Kidney epithelial cell (primary cell): ENCODE data around the gene RTF2. TPM values are rescaled to one million over a fixed set of nuclear protein-coding genes. Genes with fewer than 3 reads are reported as not detected.

Experiments
- DNase-seq: peaks from one replicate; pipeline ENCODE4 v3.0.0-alpha.2; 2010; ENCODE audit warnings: low read depth
- H3K27me3 ChIP-seq: 2 replicates; pipeline ENCODE4 v1.6.0; 2011; ENCODE audit warnings: low read length; ENCODE audit not compliant: control insufficient read depth, insufficient read depth
- H3K36me3 ChIP-seq: 2 replicates; pipeline ENCODE4 v1.5.1; 2011; ENCODE audit warnings: low read length; ENCODE audit not compliant: control insufficient read depth, insufficient read depth
- H3K4me3 ChIP-seq: 2 replicates; pipeline ENCODE4 v1.5.1; 2011; ENCODE audit warnings: low read depth, mild to moderate bottlenecking, control low read depth, low read length
- CTCF ChIP-seq: IDR thresholded peaks from 2 replicates; pipeline ENCODE4 v1.5.1; 2011; ENCODE audit warnings: mild to moderate bottlenecking, moderate library complexity, low read length, control low read depth, inconsistent platforms; ENCODE audit not compliant: insufficient read depth, poor library complexity, severe bottlenecking
- total RNA-seq: library from RNA; depleted of rRNA; stranded (reverse); fragments of >200 nt; gene quantifications from 2 replicates; pipeline ENCODE4 v1.2.3, GENCODE V29; 2015

Gene RTF2
- total RNA-seq, 1 donor from 2014 or later = 68.5 TPM

GRCh38 chr20:56423211-56423610 is 45.2 kb upstream of the RTF2 start:
- DNase-seq = no peak
- H3K4me3 ChIP-seq = no peak overlapping the region
- H3K36me3 ChIP-seq = no peaks in the 10 kb centered on the region
- TF ChIP-seq CTCF = no peak
- no peaks in the 10 kb centered on the region for H3K27me3 ChIP-seq

DNA sequence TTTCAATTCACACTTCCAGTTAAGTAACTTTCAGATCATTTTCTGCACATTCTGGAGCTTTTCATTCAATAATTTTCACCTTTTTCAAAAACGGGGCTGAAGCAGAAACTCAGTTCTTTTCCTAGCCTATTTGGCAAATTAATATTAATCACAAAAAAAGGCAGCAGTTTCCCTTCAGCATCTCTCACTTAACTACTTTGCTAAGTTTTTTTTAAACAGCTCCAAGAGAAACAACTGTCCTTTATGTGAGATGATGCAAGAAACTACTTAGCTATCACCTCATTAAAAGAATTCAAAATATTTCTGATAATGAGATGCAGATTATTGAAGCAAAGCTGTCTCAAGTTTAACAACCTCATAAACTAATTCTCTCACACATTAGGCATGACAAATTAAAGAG is 44.5 kb upstream of the RTF2 start:
- no peaks in the 10 kb centered on the region for H3K36me3 ChIP-seq
- no peak for DNase-seq
- H3K27me3 ChIP-seq = no peaks in the 10 kb centered on the region
- TF ChIP-seq CTCF = no peak
- no peak overlapping the region for H3K4me3 ChIP-seq

DNA sequence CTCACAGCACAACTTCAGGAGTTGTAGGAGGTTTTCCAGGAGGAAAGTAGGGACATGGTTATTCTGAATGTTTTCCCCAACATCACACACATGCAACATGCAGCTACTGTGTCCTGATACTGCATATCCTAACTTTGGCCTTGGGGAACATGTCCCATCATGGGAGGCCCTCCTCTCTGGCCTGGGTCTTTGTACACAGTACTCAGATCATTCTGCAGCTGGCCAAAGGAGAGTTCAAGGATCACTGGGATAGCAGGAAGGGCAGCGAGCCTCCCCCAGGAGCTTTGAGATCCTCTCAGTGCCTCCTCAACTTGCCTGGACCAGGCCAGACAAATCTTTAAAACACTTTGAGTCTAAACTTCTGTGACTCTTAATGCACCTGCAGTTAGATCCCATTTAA is 43.5 kb upstream of the RTF2 start:
- Histone ChIP-seq H3K36me3 (no peaks in the 10 kb centered on the region), H3K27me3 (no peaks in the 10 kb centered on the region), H3K4me3 (no peak overlapping the region)
- no peak for TF ChIP-seq CTCF
- no peak for DNase-seq

GRCh38 chr20:56426026-56426425 is 42.4 kb upstream of the RTF2 start:
- Histone ChIP-seq H3K4me3 (no peak overlapping the region), H3K36me3 (no peaks in the 10 kb centered on the region), H3K27me3 (no peaks in the 10 kb centered on the region)
- TF ChIP-seq CTCF = no peak
- DNase-seq = no peak

GRCh38 chr20:56426926-56427325 is 41.5 kb upstream of the RTF2 start:
- DNase-seq = no peak
- no peak for TF ChIP-seq CTCF
- Histone ChIP-seq H3K4me3 (no peak overlapping the region), H3K27me3 (no peaks in the 10 kb centered on the region), H3K36me3 (no peaks in the 10 kb centered on the region)

GRCh38 chr20:56427797-56428196 is 40.6 kb upstream of the RTF2 start:
- no peak overlapping the region for H3K4me3 ChIP-seq
- no peak for DNase-seq
- H3K27me3 ChIP-seq = no peaks in the 10 kb centered on the region
- TF ChIP-seq CTCF = no peak
- no peaks in the 10 kb centered on the region for H3K36me3 ChIP-seq
